Measurements from ENCODE around the gene TOR2A. TPM values are rescaled to one million over a fixed set of nuclear protein-coding genes. Genes with fewer than 3 reads are reported as not detected.

The TOR2A gene
- total and polyA plus RNA-seq, 3 donors from 2014 or later = 28.7 to 32.0 (median 30.4) TPM

GRCh38 chr9:127728808-127729207 is 6.3 kb downstream of the TOR2A start:
- no peaks in the 10 kb centered on the region for H3K9me3 ChIP-seq
- intact Hi-C loops (cut with DNase I; ENCODE audit: low total_unique reads) = no loop called here

GRCh38 chr9:127726871-127727270 is 8.2 kb downstream of the TOR2A start:
- Histone ChIP-seq H3K4me3 (no peak overlapping the region), H3K36me3 (ENCODE audit: low read depth, missing control alignments) (no peaks in the 10 kb centered on the region), H3K4me1 (peaks cover 33% of the 10 kb centered on the region), H3K9me3 (no peaks in the 10 kb centered on the region), H3K27me3 (no peaks in the 10 kb centered on the region), H3K27ac (no peak overlapping the region)
- TF ChIP-seq POLR2A (IDR thresholded peaks at IDR 0.05) (no peak), CTCF (IDR thresholded peaks at IDR 0.05) (no peak)
- intact Hi-C loops (cut with DNase I; ENCODE audit: low total_unique reads) = no loop called here
- no peak for DNase-seq
- 53 to 66% methylated on average over 3 to 8 of the region's 8 CpGs for WGBS, 2 donors

More at GRCh38 chr9:127728808-127729207, 6.3 kb downstream of the TOR2A start:
- Histone ChIP-seq H3K36me3 (ENCODE audit: low read depth, missing control alignments) (no peaks in the 10 kb centered on the region), H3K27me3 (no peaks in the 10 kb centered on the region), H3K4me1 (peaks cover 40% of the 10 kb centered on the region), H3K27ac (no peak overlapping the region), H3K4me3 (no peak overlapping the region)
- no peak for TF ChIP-seq POLR2A (IDR thresholded peaks at IDR 0.05)
- TF ChIP-seq CTCF (IDR thresholded peaks at IDR 0.05) = no peak
- 88 to 89% methylated on average over 7 to 8 of the region's 8 CpGs for WGBS, 2 donors
- DNase-seq = no peak

- H3K4me1 ChIP-seq = peaks cover 18% of the 10 kb centered on the region
- intact Hi-C loops (cut with DNase I; ENCODE audit: low total_unique reads) = no loop called here
- H3K9me3 ChIP-seq = no peaks in the 10 kb centered on the region
- TF ChIP-seq POLR2A (IDR thresholded peaks at IDR 0.05) = no peak
- no peak for TF ChIP-seq CTCF (IDR thresholded peaks at IDR 0.05)
- no peaks in the 10 kb centered on the region for H3K27me3 ChIP-seq
- DNase-seq = no peak
- no peak overlapping the region for H3K4me3 ChIP-seq
- WGBS, 2 donors = 32 to 44% methylated on average over 8 to 23 of the region's 23 CpGs
- no peaks in the 10 kb centered on the region for H3K36me3 ChIP-seq (ENCODE audit: low read depth, missing control alignments)
- peak overlapping the region; percentile 10 to 48 for H3K27ac ChIP-seq
These were observed 11.1 kb downstream of the TOR2A start for GRCh38 chr9:127724012-127724411.

DNA sequence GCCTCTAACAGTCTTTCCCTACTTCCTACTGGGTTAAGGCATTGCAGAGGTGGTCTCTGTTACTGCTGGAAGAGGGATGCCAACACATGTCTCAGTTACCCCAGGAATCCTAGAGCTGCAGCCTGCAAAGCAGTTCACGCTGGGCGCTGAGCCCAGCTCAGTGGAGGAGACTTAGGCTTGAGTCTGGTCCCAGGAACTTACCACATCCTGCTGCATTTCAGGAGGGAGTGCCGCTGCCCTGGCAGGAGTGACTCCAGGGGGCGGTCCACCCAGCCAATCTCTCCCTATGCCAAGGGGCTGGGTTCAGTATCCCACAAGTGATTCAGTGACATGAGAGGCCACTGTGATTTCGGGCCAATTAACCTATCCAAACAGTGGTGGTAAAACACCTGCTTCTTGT is 11.7 kb downstream of the TOR2A start:
- DNase-seq = no peak
- intact Hi-C loops (cut with DNase I; ENCODE audit: low total_unique reads) = no loop called here

More for the DNA sequence above, 11.7 kb downstream of the TOR2A start:
- 93 to 94% methylated on average over 5 of the region's 5 CpGs for WGBS, 2 donors
- Histone ChIP-seq H3K36me3 (ENCODE audit: low read depth, missing control alignments) (no peaks in the 10 kb centered on the region), H3K4me3 (no peak overlapping the region), H3K4me1 (peaks cover 18% of the 10 kb centered on the region), H3K27me3 (no peaks in the 10 kb centered on the region), H3K9me3 (no peaks in the 10 kb centered on the region), H3K27ac (no peak overlapping the region)
- TF ChIP-seq POLR2A (IDR thresholded peaks at IDR 0.05) (no peak), CTCF (IDR thresholded peaks at IDR 0.05) (no peak)

Measured in testis (tissue), 3 donors.